ENCODE results near the gene VSIG8. TPM values are rescaled to one million over a fixed set of nuclear protein-coding genes. Genes with fewer than 3 reads are reported as not detected.

The VSIG8 gene
- total RNA-seq, 1 experiment from 2014 or later, result not detected

DNA sequence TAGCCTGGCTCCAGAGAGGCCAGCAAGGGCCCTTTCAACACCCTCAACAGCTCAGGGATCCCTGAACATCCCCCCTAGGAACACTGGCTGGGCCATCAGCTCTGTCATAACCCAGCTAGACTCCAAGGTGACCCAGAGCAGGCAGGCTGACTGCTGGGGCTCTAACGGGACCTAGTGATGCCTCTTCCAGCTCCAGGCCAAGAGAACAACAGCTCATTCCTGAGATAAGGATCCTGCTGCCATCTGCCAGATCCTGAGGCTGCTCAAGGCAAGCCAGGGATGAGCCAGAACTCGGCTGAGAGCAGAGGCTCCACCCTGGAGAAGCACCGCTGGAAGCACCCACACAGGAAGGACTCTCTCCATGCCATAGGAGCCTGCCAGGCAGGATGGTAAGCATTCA is 2.0 kb downstream of the VSIG8 start:
- BruUV-seq (replicated peaks), result no TSS peak
- H3K36me3 ChIP-seq (ENCODE audit: control insufficient read depth, insufficient read depth, low read length), result no peaks in the 10 kb centered on the region
- Mint-ChIP-seq H3K36me3 (ENCODE audit: insufficient read depth, unreplicated experiment) (no peaks in the 10 kb centered on the region), H3K4me1 (ENCODE audit: low read depth, unreplicated experiment) (no peaks in the 10 kb centered on the region), H3K4me3 (ENCODE audit: unreplicated experiment) (no peak overlapping the region), H3K9me3 (ENCODE audit: unreplicated experiment) (no peaks in the 10 kb centered on the region), H3K27me3 (ENCODE audit: insufficient read depth, unreplicated experiment) (peaks cover under 1% of the 10 kb centered on the region), H3K27ac (ENCODE audit: unreplicated experiment) (no peak overlapping the region)
- ChIA-PET POLR2A (no interaction called here), CTCF (no interaction called here)
- no peak for DNase-seq
- H3K27me3 ChIP-seq (replicated peaks; ENCODE audit: control insufficient read depth, insufficient read depth, low read length), result no peaks in the 10 kb centered on the region; the same call in 1 of the 2 replicates
- H3K4me3 ChIP-seq (ENCODE audit: low read depth, low read length), result no peak overlapping the region
- TF ChIP-seq, protein P1, sequence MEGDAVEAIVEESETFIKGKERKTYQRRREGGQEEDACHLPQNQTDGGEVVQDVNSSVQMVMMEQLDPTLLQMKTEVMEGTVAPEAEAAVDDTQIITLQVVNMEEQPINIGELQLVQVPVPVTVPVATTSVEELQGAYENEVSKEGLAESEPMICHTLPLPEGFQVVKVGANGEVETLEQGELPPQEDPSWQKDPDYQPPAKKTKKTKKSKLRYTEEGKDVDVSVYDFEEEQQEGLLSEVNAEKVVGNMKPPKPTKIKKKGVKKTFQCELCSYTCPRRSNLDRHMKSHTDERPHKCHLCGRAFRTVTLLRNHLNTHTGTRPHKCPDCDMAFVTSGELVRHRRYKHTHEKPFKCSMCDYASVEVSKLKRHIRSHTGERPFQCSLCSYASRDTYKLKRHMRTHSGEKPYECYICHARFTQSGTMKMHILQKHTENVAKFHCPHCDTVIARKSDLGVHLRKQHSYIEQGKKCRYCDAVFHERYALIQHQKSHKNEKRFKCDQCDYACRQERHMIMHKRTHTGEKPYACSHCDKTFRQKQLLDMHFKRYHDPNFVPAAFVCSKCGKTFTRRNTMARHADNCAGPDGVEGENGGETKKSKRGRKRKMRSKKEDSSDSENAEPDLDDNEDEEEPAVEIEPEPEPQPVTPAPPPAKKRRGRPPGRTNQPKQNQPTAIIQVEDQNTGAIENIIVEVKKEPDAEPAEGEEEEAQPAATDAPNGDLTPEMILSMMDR (IDR thresholded peaks at IDR 0.05; ENCODE audit: insufficient read depth in 1 of 2, low read depth in 1 of 2, low read length in 1 of 2, severe bottlenecking in 1 of 2, unreplicated experiment in 1 of 2), result no peak
- no peaks in the 10 kb centered on the region for H3K9me3 ChIP-seq
- intact Hi-C loops (cut with micrococcal nuclease; ENCODE audit: unreplicated experiment), result no loop called here
- no peaks in the 10 kb centered on the region for H3K4me1 ChIP-seq

DNA sequence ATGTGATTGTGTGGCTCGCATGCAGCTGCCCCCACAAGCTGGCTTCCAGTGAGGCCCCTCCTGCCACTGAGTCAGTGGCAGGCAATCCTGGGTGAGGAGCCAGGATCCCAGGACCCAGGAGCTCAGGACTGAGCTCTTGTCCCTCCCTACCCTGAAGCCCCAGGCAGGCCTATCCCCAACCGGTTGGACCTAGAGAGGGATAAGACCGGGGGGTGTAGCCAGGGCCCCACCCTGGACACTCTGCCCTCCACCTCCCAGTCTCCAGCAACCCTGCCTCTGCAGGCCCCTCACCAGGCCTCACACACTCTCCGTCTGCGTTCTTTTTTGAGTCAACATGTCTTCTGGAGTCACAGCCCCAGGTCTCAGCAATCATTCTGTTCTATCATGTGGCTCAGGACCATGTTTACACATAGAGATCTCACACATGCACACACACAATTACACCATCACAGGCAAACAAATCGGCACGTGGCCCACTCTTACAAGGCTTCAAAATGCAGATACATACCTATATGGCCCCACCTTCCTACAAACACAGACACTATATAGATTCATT is 2.6 kb downstream of the VSIG8 start:
- H3K4me3 Mint-ChIP-seq (ENCODE audit: unreplicated experiment), result no peak overlapping the region
- H3K9me3 Mint-ChIP-seq (ENCODE audit: unreplicated experiment), result no peaks in the 10 kb centered on the region
- no peaks in the 10 kb centered on the region for H3K4me1 Mint-ChIP-seq (ENCODE audit: low read depth, unreplicated experiment)
- H3K27ac Mint-ChIP-seq (ENCODE audit: unreplicated experiment), result no peak overlapping the region
- peaks cover 5% of the 10 kb centered on the region for H3K27me3 Mint-ChIP-seq (ENCODE audit: insufficient read depth, unreplicated experiment)
- CTCF ChIA-PET, result no interaction called here
- Histone ChIP-seq H3K27me3 (replicated peaks; ENCODE audit: control insufficient read depth, insufficient read depth, low read length) (no peaks in the 10 kb centered on the region; the same call in none of the 2 replicates), H3K36me3 (ENCODE audit: control insufficient read depth, insufficient read depth, low read length) (no peaks in the 10 kb centered on the region), H3K4me3 (ENCODE audit: low read depth, low read length) (no peak overlapping the region), H3K9me3 (no peaks in the 10 kb centered on the region), H3K4me1 (no peaks in the 10 kb centered on the region)
- intact Hi-C loops (cut with micrococcal nuclease; ENCODE audit: unreplicated experiment), result no loop called here
- no peak for DNase-seq
- POLR2A ChIA-PET, result no interaction called here
- BruUV-seq (replicated peaks), result no TSS peak
- H3K36me3 Mint-ChIP-seq (ENCODE audit: insufficient read depth, unreplicated experiment), result no peaks in the 10 kb centered on the region
- TF ChIP-seq, protein P1 (IDR thresholded peaks at IDR 0.05; ENCODE audit: insufficient read depth in 1 of 2, low read depth in 1 of 2, low read length in 1 of 2, severe bottlenecking in 1 of 2, unreplicated experiment in 1 of 2), result no peak

GRCh38 chr1:159857889-159858288 is 4.6 kb downstream of the VSIG8 start:
- no peak for DNase-seq
- no peaks in the 10 kb centered on the region for H3K36me3 Mint-ChIP-seq (ENCODE audit: insufficient read depth, unreplicated experiment)
- H3K9me3 ChIP-seq, result no peaks in the 10 kb centered on the region
- H3K4me1 Mint-ChIP-seq (ENCODE audit: low read depth, unreplicated experiment), result peaks cover 7% of the 10 kb centered on the region
- no TSS peak for BruUV-seq (replicated peaks)
- no peaks in the 10 kb centered on the region for H3K4me1 ChIP-seq
- peaks cover 5% of the 10 kb centered on the region for H3K27me3 Mint-ChIP-seq (ENCODE audit: insufficient read depth, unreplicated experiment)
- no peaks in the 10 kb centered on the region for H3K9me3 Mint-ChIP-seq (ENCODE audit: unreplicated experiment)
- TF ChIP-seq, protein P1 (IDR thresholded peaks at IDR 0.05; ENCODE audit: insufficient read depth in 1 of 2, low read depth in 1 of 2, low read length in 1 of 2, severe bottlenecking in 1 of 2, unreplicated experiment in 1 of 2), result no peak
- POLR2A ChIA-PET, result no interaction called here
- no peak overlapping the region for H3K4me3 Mint-ChIP-seq (ENCODE audit: unreplicated experiment)
- CTCF ChIA-PET, result interaction anchor here (1.1 kb wide), 1 partner anchor 150 kb away, joined by 3 read pairs; no protein-coding TSS in a partner anchor
- no peaks in the 10 kb centered on the region for H3K36me3 ChIP-seq (ENCODE audit: control insufficient read depth, insufficient read depth, low read length)
- H3K27ac Mint-ChIP-seq (ENCODE audit: unreplicated experiment), result no peak overlapping the region
- H3K27me3 ChIP-seq (replicated peaks; ENCODE audit: control insufficient read depth, insufficient read depth, low read length), result no peaks in the 10 kb centered on the region; the same call in none of the 2 replicates
- intact Hi-C loops (cut with micrococcal nuclease; ENCODE audit: unreplicated experiment), result no loop called here
- no peak overlapping the region for H3K4me3 ChIP-seq (ENCODE audit: low read depth, low read length)

All from Caco-2 (cell line).